AG10803 (cell line): ENCODE measurements around the gene SRBD1.

Experiments
- DNase-seq: peaks from one replicate; pipeline ENCODE4 v3.0.0; 2010; ENCODE audit warnings: low read depth
- H3K4me3 ChIP-seq: 2 replicates; pipeline ENCODE4 v1.5.1; 2011; ENCODE audit warnings: mild to moderate bottlenecking, low read length, control low read depth
- TF ChIP-seq, protein P1 (sequence below): conservative IDR thresholded peaks from 2 replicates; pipeline ENCODE4 v1.5.1; 2011; ENCODE audit warnings: mild to moderate bottlenecking, low read length, control low read depth, inconsistent platforms

The SRBD1 gene

DNA sequence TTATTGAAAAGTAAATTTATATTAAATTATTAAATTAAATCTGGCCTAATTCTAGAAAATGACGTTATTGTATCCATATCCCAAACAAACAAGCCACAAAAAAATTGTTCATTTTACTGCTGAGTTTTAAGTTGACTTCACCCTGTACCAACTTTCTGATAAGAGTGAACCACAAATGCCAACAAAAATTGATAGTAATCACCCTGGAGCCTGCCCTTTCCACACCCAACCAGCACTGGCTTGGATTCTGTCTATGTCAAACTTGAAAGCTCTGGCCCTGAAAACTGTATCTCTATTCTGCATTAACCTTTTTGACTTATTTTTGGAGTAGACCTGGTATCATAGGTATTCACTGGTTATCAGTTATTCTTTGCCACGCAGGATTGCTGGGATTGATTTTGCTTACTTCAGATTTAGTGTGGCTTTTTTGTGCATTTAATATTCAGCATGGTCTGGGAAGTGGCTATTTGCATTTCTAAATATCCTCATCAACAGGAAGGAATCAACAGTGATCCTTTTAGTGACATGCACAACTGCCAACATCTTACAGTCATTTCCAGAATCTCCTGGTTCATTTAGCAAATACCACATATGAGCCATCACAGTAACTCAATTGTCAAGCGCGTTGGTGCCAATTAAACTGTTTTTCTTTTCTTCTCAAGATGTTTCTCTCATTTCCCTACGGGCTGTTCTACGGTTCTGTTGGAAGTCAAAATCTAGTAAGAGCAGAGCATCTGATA is 11.4 kb upstream of the SRBD1 start:
- no peak overlapping the region for H3K4me3 ChIP-seq
- TF ChIP-seq, protein P1, sequence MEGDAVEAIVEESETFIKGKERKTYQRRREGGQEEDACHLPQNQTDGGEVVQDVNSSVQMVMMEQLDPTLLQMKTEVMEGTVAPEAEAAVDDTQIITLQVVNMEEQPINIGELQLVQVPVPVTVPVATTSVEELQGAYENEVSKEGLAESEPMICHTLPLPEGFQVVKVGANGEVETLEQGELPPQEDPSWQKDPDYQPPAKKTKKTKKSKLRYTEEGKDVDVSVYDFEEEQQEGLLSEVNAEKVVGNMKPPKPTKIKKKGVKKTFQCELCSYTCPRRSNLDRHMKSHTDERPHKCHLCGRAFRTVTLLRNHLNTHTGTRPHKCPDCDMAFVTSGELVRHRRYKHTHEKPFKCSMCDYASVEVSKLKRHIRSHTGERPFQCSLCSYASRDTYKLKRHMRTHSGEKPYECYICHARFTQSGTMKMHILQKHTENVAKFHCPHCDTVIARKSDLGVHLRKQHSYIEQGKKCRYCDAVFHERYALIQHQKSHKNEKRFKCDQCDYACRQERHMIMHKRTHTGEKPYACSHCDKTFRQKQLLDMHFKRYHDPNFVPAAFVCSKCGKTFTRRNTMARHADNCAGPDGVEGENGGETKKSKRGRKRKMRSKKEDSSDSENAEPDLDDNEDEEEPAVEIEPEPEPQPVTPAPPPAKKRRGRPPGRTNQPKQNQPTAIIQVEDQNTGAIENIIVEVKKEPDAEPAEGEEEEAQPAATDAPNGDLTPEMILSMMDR, result no peak
- DNase-seq, result no peak

DNA sequence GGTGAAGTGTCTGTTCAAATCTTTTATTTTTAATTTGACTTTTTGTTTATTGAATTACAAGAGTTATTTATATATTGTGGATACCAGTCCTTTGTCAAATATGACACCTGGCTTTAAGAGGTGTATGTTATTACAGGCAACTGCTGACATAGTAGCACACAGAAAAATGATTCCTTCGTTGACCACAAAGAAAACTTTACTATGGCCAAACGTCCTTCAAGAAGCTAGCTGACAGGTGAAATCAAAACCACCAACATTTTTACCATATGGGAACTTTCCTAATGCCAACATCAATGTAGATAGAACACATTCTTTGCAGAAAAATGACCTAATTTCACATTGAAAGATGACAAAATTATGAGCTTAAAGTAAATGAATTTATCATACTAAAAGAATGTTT is 6.4 kb upstream of the SRBD1 start:
- TF ChIP-seq, protein P1, result no peak
- DNase-seq, result no peak

DNA sequence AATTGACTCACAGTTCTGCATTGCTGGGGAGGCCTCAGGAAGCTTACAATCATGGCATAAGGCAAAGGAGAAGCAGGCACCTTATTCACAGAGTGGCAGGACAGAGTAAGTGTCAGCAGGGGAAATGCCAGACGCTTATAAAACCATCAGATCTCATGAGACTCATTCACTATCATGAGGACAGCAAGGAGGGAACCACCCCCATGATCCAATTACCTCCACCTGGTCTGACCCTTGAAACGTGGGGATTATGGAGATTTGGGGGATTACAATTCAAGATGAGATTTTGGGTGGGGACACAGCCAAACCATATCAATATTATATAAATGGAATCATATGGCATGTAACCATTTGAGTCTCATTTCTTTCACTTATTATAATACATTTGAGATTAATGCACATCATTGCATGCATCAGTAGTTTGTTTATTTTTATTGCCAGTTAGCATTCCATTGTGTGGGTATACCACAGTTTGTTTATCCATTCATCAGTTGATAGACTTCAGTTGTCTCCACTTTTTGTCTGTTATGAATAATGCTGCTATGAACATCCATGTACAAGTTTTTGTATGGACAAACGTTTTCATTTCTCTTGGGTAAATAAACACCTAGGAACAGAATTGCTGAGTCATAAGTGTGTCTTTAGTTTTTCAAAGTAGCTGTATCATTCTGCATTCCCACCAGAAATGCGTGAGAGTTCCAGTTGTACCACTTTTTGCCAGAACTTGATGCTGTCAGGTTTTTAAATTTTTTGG is 5.8 kb upstream of the SRBD1 start:
- peak; percentile 23 for DNase-seq
- TF ChIP-seq, protein P1, result no peak
- H3K4me3 ChIP-seq, result no peak overlapping the region

More for the DNA sequence above, 6.4 kb upstream of the SRBD1 start:
- H3K4me3 ChIP-seq, result no peak overlapping the region

DNA sequence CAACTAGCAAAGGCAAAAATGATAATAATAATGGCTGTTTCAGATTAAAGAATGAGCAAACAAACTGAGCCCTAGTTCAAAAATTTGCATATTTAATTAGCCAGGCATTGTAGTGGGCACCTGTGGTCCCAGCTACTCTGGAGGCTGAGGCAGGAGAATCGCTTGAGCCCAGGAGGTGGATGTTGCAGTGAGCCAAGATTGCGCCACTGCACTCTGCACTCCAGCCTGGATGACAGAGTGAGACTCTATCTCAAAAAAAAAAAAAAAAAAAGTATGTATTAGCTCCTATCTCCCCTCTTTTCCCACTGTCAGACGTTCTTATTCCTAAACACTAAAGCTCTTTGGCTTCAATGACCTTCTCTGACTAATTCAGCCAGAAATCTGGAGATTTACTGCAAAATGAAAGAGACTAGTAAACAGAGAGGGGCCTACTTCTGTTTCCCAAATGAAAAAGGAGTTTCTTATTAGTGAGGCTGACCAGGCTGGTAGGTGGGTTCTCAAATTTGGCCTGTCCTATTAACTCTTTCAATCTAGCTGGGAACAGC is 3.9 kb upstream of the SRBD1 start:
- no peak for DNase-seq
- TF ChIP-seq, protein P1, result no peak
- no peak overlapping the region for H3K4me3 ChIP-seq

DNA sequence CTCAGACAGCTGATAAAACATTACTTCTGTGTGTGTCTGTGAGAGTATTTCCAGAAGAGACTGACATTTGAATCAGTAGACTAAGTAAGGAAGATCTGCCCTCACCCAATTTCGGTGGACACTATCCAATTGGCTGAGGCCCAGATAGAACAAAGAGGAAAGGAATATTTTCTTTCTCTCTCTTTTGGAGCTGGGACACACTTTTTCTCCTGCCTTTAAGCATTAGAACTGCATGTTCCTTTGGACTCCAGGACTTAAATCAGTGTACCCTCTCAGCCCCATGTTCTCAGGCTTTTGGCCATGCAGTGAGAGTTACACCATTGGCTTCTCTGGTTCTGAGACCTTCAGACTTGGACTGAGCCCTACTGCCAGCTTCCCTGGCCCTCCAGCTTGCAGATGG is 3.3 kb upstream of the SRBD1 start:
- no peak overlapping the region for H3K4me3 ChIP-seq
- no peak for DNase-seq
- TF ChIP-seq, protein P1, result no peak

DNA sequence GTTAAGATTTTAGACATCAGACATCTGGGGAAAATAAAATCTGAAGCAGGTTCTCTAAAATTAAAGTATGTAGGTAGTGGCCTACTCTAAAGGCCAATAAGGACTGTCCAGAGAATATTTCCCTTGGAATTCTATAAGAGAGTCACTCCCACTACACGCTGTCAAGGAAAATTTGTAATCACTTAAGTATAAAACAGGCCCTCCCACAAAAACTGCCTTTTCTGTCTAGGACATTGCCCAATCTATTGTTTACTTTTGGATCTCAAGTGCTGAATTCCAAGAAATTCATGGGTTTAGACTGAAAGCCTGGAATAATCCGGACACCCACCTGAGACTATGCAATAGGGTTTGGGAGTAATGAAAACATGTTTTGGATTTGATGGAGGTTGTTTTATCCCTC is 1.7 kb upstream of the SRBD1 start:
- H3K4me3 ChIP-seq, result no peak overlapping the region
- TF ChIP-seq, protein P1, result no peak
- DNase-seq, result peak; percentile 31
